ENCODE data around the gene SOD1.

The SOD1 gene

DNA sequence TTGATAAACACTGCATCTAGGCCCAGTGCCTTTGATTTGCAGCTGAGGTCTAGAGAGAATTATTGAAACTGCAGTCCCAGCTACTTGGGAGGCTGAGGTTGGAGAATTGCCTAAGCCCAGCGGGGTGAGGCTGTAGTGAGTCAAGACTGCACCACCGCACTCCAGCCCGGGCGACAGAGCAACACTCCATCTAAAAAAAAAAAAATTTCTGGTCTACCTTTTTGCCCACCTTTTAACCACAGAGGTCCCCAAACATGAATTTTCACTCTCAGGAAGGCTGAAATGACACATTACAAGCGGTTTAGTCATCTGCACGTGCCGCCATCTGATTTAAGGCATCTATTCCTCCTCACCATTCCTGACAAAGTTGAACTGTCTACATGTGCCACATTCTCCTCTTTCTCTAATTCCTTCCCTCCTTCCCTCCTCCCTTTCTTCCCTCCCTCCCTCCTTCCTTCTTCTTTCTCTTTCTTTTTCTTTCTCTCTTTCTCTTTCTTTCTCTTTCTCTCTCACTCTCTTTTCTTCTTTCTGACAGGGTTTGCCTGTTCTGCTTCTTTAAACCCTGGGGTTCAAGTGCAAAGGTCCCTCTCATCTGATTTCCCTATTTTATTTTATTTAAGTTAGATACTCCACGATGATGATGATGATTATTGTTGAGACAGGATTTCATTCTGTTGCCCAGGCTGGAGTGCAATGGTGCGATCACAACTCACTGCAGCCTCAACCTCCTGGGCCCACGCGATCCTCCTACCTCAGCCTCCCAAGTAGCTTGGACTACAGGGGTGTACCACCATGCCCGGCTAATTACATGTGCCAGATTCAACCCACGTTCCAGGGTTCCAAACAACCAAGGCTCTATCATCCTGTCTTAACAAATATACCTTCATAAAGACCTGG lies 3.0 kb upstream of the SOD1 start:
- no peak overlapping the region for H3K27ac ChIP-seq
- no peak for TF ChIP-seq CTCF (conservative IDR thresholded peaks at IDR 0.05; ENCODE audit: low read depth)
- ChIA-PET POLR2A (ENCODE audit: low non-redundant PET) (no interaction called here), CTCF (interaction anchor here (0.6 kb wide), 1 partner anchor 20 kb away, joined by 3 read pairs; no protein-coding TSS in a partner anchor)
- no peak for DNase-seq (ENCODE audit: low spot score)

GRCh38 chr21:31658053-31658452 lies 1.4 kb upstream of the SOD1 start:
- no peak overlapping the region for H3K27ac ChIP-seq
- no peak for DNase-seq (ENCODE audit: low spot score)
- ChIA-PET CTCF (no interaction called here), POLR2A (ENCODE audit: low non-redundant PET) (no interaction called here)
- TF ChIP-seq CTCF (conservative IDR thresholded peaks at IDR 0.05; ENCODE audit: low read depth): no peak

- ChIA-PET POLR2A (ENCODE audit: low non-redundant PET) (no interaction called here), CTCF (no interaction called here)
- peak overlapping the region; percentile 90 for H3K27ac ChIP-seq
- no peak for TF ChIP-seq CTCF (conservative IDR thresholded peaks at IDR 0.05; ENCODE audit: low read depth)
- DNase-seq (ENCODE audit: low spot score): no peak
Measured at GRCh38 chr21:31659286-31659535, 282 bp upstream of the SOD1 start.

- peak; percentile 36 for DNase-seq (ENCODE audit: low spot score)
- POLR2A ChIA-PET (ENCODE audit: low non-redundant PET): interaction anchor here (0.7 kb wide), 1 partner anchor 439 kb away, joined by 3 read pairs; no protein-coding TSS in a partner anchor
Measured at GRCh38 chr21:31660259-31660565, 719 bp downstream of the SOD1 start.

GRCh38 chr21:31660591-31660990 lies 1.1 kb downstream of the SOD1 start:
- H3K27ac ChIP-seq: peak overlapping the region; percentile 90
- DNase-seq (ENCODE audit: low spot score): no peak
- no peak for TF ChIP-seq CTCF (conservative IDR thresholded peaks at IDR 0.05; ENCODE audit: low read depth)
- ChIA-PET CTCF (no interaction called here), POLR2A (ENCODE audit: low non-redundant PET) (interaction anchor here (0.7 kb wide), 1 partner anchor 440 kb away, joined by 3 read pairs; no protein-coding TSS in a partner anchor)

More at GRCh38 chr21:31660259-31660565, 719 bp downstream of the SOD1 start:
- CTCF ChIA-PET: interaction anchor here (0.6 kb wide), 1 partner anchor 101 kb away, joined by 3 read pairs; no protein-coding TSS in a partner anchor
- peak overlapping the region; percentile 90 for H3K27ac ChIP-seq
- TF ChIP-seq CTCF (conservative IDR thresholded peaks at IDR 0.05; ENCODE audit: low read depth): no peak

GRCh38 chr21:31663584-31664249 lies 4.2 kb downstream of the SOD1 start:
- CTCF ChIA-PET: no interaction called here
- no peak overlapping the region for H3K27ac ChIP-seq
- no peak for DNase-seq (ENCODE audit: low spot score)
- POLR2A ChIA-PET (ENCODE audit: low non-redundant PET): interaction anchor here (0.6 kb wide), 1 partner anchor 577 kb away, joined by 6 read pairs; no protein-coding TSS in a partner anchor
- no peak for TF ChIP-seq CTCF (conservative IDR thresholded peaks at IDR 0.05; ENCODE audit: low read depth)

All from RWPE1 (cell line).